Embryonic facial prominence (tissue), 1 donor: Measurements from ENCODE around the gene ADCY1.

ENCODE experiments used
- DNase-seq: peaks from one replicate; pipeline ENCODE4 v3.0.0-alpha.2; 2016; ENCODE audit errors: extremely low spot score

Gene ADCY1

GRCh38 chr7:45689797-45690761 is 115.9 kb downstream of the ADCY1 start:
- DNase-seq, result no peak

GRCh38 chr7:45690762-45691150 is 116.6 kb downstream of the ADCY1 start:
- no peak for DNase-seq

- DNase-seq, result no peak
These were observed 117.0 kb downstream of the ADCY1 start for GRCh38 chr7:45691155-45691656.

DNA sequence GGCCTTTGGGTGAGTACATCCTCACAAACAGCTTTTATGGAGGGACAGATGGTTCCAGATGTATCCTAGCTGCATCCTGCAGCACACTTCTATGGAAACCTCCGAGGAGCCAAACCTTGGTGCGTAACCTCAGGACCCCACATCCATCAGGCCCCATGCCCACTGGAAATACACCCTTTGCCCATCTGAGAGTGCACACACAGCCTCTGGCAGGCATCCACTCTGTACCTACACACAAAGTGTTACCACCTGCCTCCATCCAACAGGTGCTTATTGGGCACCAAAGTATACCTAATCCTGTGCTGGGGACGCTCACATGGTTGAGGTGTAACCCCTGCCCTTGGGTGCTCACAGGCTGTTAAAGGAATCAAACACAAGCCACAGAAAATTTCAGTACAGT is 117.9 kb downstream of the ADCY1 start:
- DNase-seq, result no peak

- no peak for DNase-seq
These were observed 121.3 kb downstream of the ADCY1 start for GRCh38 chr7:45695249-45695995.

- no peak for DNase-seq
These were observed 122.3 kb downstream of the ADCY1 start for GRCh38 chr7:45696476-45696875.

DNA sequence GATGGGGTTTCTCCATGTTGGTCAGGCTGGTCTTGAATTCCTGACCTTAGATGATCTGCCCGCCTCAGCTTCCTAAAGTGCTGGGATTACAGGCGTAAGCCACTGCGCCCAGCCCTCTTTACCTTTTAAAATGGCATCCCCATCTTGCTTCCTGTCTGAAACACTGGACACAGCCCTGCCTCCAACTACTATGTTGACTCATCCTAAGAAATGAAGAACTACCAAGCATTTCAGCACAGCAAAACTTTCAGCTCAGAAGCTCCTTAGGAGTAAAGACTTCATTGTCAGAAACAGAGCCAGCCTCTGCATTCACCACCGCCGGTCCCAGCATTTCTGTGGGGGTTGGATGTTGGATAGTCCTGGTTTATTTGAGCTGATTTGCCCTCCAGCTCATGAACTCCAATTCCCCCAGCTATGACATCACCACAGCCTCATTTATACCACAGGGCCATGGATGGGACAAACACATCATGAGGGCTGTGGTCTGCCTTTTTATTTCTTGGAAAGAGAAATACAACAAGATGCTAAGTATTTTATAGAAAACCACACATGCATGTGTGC is 123.5 kb downstream of the ADCY1 start:
- no peak for DNase-seq

DNA sequence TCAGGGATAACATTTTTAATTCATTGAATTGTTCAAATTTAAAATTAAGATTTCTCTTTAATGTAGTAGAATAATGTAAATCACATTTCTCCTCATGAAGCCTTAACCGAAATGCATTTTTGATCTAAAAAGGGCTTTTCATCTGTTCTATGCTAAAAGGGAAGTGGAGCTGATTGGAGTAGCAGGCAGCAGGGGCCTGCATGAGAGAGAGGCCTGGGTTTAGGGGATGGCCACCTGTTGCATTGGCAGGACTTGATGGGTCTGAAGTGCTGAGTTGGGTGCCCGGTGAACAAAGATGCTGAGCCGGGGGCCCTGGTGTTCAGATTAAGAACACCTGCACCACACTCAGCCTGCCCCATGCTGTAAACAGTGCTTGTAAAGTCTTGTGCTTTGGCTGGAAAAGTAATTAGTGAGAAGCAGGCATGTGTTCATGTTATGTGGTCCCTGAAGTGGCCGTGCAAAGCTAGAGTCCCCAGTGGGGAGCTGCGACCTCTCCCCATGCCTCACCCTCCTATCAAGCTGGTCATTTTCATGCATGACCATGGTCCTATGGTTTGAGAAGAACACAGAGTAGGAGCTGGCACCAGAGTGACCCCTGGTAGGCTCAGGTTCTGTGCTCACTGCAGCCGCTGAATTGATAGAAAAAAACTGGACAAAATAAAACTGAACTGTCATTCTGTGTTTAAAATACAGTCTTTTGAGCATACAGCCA is 124.3 kb downstream of the ADCY1 start:
- DNase-seq, result no peak

- no peak for DNase-seq
These were observed 124.8 kb downstream of the ADCY1 start for GRCh38 chr7:45699015-45699309.

GRCh38 chr7:45699726-45700390 is 125.7 kb downstream of the ADCY1 start:
- DNase-seq, result no peak

DNA sequence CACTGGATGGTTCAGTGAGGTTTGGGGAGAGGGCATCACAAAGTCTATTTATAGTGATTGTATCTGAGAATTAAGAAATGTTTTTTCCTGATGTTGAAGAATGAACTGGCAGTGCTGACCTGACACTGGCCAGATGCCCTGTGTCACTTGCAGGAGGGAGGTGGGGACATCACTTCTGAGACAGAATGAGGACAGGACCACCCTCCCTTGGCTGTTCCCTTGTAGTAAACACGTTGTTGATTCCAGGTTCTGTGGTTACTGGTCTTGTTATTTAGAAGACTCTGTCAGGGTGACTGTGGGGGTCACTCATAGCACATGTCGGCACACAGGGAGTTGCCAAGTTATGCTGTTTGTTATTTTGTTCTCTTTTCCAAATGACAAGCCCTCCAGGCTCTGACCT is 126.4 kb downstream of the ADCY1 start:
- DNase-seq, result no peak

- DNase-seq, result no peak
These were observed 127.7 kb downstream of the ADCY1 start for GRCh38 chr7:45701701-45702510.

GRCh38 chr7:45702751-45703150 is 128.6 kb downstream of the ADCY1 start:
- DNase-seq, result no peak

- no peak for DNase-seq
These were observed 129.2 kb downstream of the ADCY1 start for GRCh38 chr7:45703373-45703821.

DNA sequence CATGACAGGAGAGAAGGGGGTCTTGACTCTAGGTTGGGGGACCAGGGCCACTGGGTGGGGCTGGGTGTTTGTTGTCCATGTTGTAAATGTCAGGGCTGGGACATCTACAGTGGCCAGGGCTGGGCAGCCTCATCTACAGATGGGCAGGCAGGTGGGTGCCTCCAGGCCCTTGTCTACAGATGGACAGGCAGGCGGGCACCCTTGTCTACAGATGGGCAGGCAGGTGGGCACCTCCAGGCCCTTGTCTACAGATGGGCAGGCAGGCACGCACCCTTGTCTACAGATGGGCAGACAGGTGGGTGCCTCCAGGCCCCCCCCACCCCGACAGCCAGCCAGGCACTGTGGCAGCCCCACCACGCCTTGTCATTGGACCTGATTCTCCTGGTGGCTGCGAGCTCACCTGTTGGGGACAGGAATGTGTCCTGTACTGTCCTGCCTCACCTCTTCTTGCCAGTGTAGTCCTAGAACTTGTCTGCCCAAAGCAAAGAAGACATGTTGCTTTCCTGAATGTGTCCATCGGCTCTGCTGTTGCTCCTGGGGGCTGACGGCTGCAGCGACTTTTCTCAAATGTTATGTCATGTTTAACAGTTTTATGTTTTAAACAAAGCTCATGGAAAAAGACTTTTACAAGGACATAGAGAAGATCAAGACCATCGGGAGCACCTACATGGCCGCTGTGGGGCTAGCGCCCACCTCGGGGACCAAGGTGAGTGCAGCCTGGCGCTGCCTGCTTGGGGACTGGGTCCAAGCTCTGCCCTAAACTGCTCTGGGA is 129.9 kb downstream of the ADCY1 start:
- no peak for DNase-seq

GRCh38 chr7:45704683-45705016 is 130.5 kb downstream of the ADCY1 start:
- DNase-seq, result no peak

GRCh38 chr7:45708046-45708950 is 134.1 kb downstream of the ADCY1 start:
- DNase-seq, result no peak

- DNase-seq, result no peak
These were observed 135.2 kb downstream of the ADCY1 start for GRCh38 chr7:45709168-45710042.
